ENCODE measurements around the gene YIPF5. TPM values are rescaled to one million over a fixed set of nuclear protein-coding genes. Genes with fewer than 3 reads are reported as not detected.

YIPF5 gene
- total RNA-seq, 3 donors from 2014 or later (not counting 1 experiment from before 2014, with no cell fraction given): 19.8 to 26.0 (median 24.6) TPM

GRCh38 chr5:144201588-144201987, 31.1 kb upstream of the YIPF5 start:
- TF ChIP-seq CTCF (IDR thresholded peaks at IDR 0.05): no peak
- Mint-ChIP-seq H3K4me3 (no peak overlapping the region), H3K4me1 (no peaks in the 10 kb centered on the region), H3K36me3 (no peaks in the 10 kb centered on the region), H3K9me3 (no peaks in the 10 kb centered on the region), H3K27ac (no peak overlapping the region), H3K27me3 (ENCODE audit: low read depth in 2 of 2) (peaks cover 38 to 72% of the 10 kb centered on the region in 2 donors)
- no peak for ATAC-seq
- DNase-seq: no peak
- H3K27me3 ChIP-seq (ENCODE audit: control insufficient read depth, insufficient read depth, low read length): peaks cover 18% of the 10 kb centered on the region
- 51% methylated on average over 5 of the region's 5 CpGs for WGBS (ENCODE audit: insufficient coverage)
- no peaks in the 10 kb centered on the region for H3K9me3 ChIP-seq (ENCODE audit: control insufficient read depth, insufficient read depth, low read length)
- intact Hi-C loops (cut with micrococcal nuclease): no loop called here
- H3K4me3 ChIP-seq (ENCODE audit: low read length): no peak overlapping the region
- H3K4me1 ChIP-seq (ENCODE audit: control insufficient read depth, insufficient read depth, low read length): no peaks in the 10 kb centered on the region
- H3K27ac ChIP-seq (ENCODE audit: low read length): no peak overlapping the region
- H3K36me3 ChIP-seq (ENCODE audit: control insufficient read depth, insufficient read depth, low read length): no peaks in the 10 kb centered on the region

- DNase-seq (no peak), ATAC-seq (no peak)
- H3K27ac ChIP-seq (ENCODE audit: low read length): no peak overlapping the region
- H3K9me3 Mint-ChIP-seq: no peaks in the 10 kb centered on the region
- no peaks in the 10 kb centered on the region for H3K9me3 ChIP-seq (ENCODE audit: control insufficient read depth, insufficient read depth, low read length)
- H3K27me3 ChIP-seq (ENCODE audit: control insufficient read depth, insufficient read depth, low read length): peaks cover 1% of the 10 kb centered on the region
- no peaks in the 10 kb centered on the region for H3K36me3 ChIP-seq (ENCODE audit: control insufficient read depth, insufficient read depth, low read length)
- H3K4me3 Mint-ChIP-seq: no peak overlapping the region
- H3K4me1 ChIP-seq (ENCODE audit: control insufficient read depth, insufficient read depth, low read length): no peaks in the 10 kb centered on the region
- H3K36me3 Mint-ChIP-seq: no peaks in the 10 kb centered on the region
- 71% methylated on average over 2 of the region's 3 CpGs for WGBS (ENCODE audit: insufficient coverage)
- peaks cover 30 to 54% of the 10 kb centered on the region in 2 donors for H3K27me3 Mint-ChIP-seq (ENCODE audit: low read depth in 2 of 2)
- no peak for TF ChIP-seq CTCF (IDR thresholded peaks at IDR 0.05)
- intact Hi-C loops (cut with micrococcal nuclease): loop anchor here (10.0 kb wide), 1 partner anchor 374 kb away; no protein-coding TSS in a partner anchor
- no peaks in the 10 kb centered on the region for H3K4me1 Mint-ChIP-seq
- no peak overlapping the region for H3K27ac Mint-ChIP-seq
- H3K4me3 ChIP-seq (ENCODE audit: low read length): no peak overlapping the region
Observed at GRCh38 chr5:144198386-144198785, 27.9 kb upstream of the YIPF5 start.

- DNase-seq: no peak
- WGBS (ENCODE audit: insufficient coverage): 71% methylated on average over 1 of the region's 1 CpG
- Histone ChIP-seq H3K36me3 (ENCODE audit: control insufficient read depth, insufficient read depth, low read length) (no peaks in the 10 kb centered on the region), H3K27ac (ENCODE audit: low read length) (no peak overlapping the region), H3K27me3 (ENCODE audit: control insufficient read depth, insufficient read depth, low read length) (no peaks in the 10 kb centered on the region), H3K4me3 (ENCODE audit: low read length) (no peak overlapping the region), H3K4me1 (ENCODE audit: control insufficient read depth, insufficient read depth, low read length) (peaks cover 4% of the 10 kb centered on the region), H3K9me3 (ENCODE audit: control insufficient read depth, insufficient read depth, low read length) (no peaks in the 10 kb centered on the region)
- Mint-ChIP-seq H3K27ac (no peak overlapping the region), H3K9me3 (no peaks in the 10 kb centered on the region), H3K4me3 (no peak overlapping the region), H3K4me1 (no peaks in the 10 kb centered on the region), H3K36me3 (no peaks in the 10 kb centered on the region), H3K27me3 (ENCODE audit: low read depth in 2 of 2) (peaks cover 28 to 42% of the 10 kb centered on the region in 2 donors)
- no peak for TF ChIP-seq CTCF (IDR thresholded peaks at IDR 0.05)
- intact Hi-C loops (cut with micrococcal nuclease): loop anchor here (10.0 kb wide), 1 partner anchor 372 kb away; no protein-coding TSS in a partner anchor
- ATAC-seq: no peak
Observed at GRCh38 chr5:144196612-144197011, 26.2 kb upstream of the YIPF5 start.

GRCh38 chr5:144195448-144195847, 25.0 kb upstream of the YIPF5 start:
- intact Hi-C loops (cut with micrococcal nuclease): loop anchor here (10.0 kb wide), 1 partner anchor 371 kb away; no protein-coding TSS in a partner anchor
- 94% methylated on average over 3 of the region's 4 CpGs for WGBS (ENCODE audit: insufficient coverage)
- no peak for DNase-seq
- no peaks in the 10 kb centered on the region for H3K27me3 ChIP-seq (ENCODE audit: control insufficient read depth, insufficient read depth, low read length)
- no peak overlapping the region for H3K27ac ChIP-seq (ENCODE audit: low read length)
- Mint-ChIP-seq H3K4me1 (peaks cover under 1 to 4% of the 10 kb centered on the region in 2 donors), H3K27ac (no peak overlapping the region), H3K4me3 (no peak overlapping the region), H3K9me3 (no peaks in the 10 kb centered on the region), H3K27me3 (ENCODE audit: low read depth in 2 of 2) (peaks cover 21 to 34% of the 10 kb centered on the region in 2 donors), H3K36me3 (no peaks in the 10 kb centered on the region)
- H3K4me3 ChIP-seq (ENCODE audit: low read length): no peak overlapping the region
- no peaks in the 10 kb centered on the region for H3K36me3 ChIP-seq (ENCODE audit: control insufficient read depth, insufficient read depth, low read length)
- no peaks in the 10 kb centered on the region for H3K9me3 ChIP-seq (ENCODE audit: control insufficient read depth, insufficient read depth, low read length)
- no peak for ATAC-seq
- TF ChIP-seq CTCF (IDR thresholded peaks at IDR 0.05): no peak
- H3K4me1 ChIP-seq (ENCODE audit: control insufficient read depth, insufficient read depth, low read length): peaks cover 6% of the 10 kb centered on the region
